ENCODE results near the gene AREG.

AREG gene

GRCh38 chr4:74433043-74433442 is 11.9 kb upstream of the AREG start:
- DNase-seq = no peak

DNA sequence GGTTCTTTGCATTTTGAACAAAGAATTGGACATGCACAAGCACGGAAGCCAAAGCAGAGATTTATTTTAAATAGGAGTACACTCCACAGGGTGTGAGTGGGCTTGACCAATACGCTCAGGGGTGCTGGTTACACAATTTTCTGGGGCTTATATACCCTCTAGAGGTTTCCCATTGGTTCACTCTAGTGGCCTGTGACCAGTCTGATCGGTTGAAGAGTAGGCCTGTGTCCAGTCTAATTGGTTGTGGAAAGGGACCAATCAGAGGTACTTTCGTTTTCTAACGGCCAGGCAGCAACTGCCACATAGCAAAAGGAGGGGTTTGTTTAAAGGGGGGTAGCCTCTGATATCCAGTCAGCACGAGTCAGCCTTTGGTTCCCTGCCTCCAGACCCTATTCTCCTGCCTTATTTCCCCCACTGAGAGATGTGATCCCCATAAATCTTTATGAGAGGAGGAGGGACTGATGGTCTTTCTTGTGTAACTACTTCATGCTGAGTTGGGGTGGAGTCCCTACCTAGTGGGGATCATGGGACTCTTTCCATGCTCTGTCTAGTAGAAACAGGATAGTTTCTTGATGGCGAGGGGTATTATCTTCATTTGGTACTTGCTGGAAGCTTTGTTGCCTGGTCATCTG is 11.3 kb upstream of the AREG start:
- no peak for DNase-seq

- DNase-seq = no peak
Observed at GRCh38 chr4:74435296-74435695, 9.6 kb upstream of the AREG start.

DNA sequence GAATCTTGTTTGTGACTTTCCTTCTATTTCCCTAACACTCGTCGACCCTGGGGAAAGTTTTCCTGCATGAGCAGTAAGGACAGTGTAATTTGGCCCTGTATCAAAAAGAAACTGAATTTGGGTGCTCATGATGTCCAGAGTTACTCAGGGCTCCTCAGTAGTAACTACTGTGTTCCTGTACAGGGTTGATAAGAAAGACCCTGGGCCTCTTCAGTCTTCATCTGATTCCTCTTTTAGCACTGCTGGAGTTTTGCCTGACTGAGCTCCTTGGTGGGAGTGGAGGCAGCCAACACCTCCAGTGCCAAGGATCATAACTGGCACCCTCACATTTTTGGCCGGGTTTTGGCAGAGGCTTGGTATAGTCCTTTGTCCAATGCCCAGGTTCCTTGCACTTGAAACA is 7.1 kb upstream of the AREG start:
- no peak for DNase-seq

DNA sequence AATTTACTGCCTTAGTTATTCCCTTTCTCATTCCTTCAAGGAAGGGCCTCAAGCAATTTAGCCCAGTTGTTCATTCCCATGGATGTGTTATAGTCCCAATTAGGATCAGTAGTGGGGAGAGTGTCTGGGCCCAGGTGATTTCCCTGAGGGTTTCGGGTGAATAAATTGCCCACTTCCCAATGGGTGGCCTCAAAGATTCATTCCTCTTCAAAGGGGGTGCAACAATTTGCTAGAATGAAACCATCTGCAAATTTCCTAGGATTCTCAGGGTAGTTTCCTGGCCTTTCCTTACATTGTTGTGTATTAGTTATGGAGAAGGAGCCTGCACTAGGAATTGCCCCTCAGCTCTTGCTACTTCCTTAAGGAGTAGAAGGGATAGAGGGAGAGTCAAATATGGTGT is 6.3 kb upstream of the AREG start:
- DNase-seq = no peak

DNA sequence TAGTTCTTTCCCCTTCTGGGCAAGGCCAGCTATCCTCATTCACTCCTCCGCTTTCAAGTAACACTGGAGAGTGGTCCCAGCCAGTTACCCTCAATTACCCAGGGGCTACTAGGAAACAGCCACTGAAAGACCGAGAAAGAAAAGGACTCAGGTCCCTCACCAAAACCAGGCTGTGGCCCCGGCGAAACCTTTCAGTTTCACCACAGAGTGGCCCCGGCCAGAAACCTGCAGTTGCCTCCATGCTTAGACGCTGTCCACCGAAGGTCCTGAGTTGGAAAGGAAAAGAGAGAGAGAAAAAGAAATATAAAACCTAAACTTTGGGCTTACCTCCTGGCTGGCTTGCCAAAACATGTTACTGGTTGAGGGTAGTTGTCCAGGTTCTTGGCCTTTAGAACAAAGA is 5.0 kb upstream of the AREG start:
- DNase-seq = no peak

- no peak for DNase-seq
Observed at GRCh38 chr4:74440356-74440755, 4.6 kb upstream of the AREG start.

DNA sequence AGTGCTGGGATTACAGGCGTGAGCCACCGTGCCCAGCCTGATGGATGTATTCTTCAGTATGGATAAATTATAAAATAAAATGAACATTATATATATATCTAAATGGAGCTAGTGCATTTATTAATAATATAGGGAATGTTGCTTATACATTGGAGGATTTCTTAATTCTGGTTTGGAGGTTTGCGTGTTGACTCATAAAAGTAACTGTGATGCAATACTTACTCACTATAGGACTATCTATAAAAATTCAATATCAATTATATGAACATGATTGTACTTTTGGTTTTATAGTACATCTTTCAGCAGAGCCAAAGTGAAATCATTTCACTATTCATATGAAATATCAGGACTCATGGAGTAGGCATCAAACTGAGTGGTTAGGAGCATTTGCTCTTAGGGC is 3.2 kb upstream of the AREG start:
- DNase-seq = no peak

- no peak for DNase-seq
Observed at GRCh38 chr4:74446193-74446868, 1.4 kb downstream of the AREG start.

- no peak for DNase-seq
Observed at GRCh38 chr4:74446896-74447295, 2.0 kb downstream of the AREG start.

DNA sequence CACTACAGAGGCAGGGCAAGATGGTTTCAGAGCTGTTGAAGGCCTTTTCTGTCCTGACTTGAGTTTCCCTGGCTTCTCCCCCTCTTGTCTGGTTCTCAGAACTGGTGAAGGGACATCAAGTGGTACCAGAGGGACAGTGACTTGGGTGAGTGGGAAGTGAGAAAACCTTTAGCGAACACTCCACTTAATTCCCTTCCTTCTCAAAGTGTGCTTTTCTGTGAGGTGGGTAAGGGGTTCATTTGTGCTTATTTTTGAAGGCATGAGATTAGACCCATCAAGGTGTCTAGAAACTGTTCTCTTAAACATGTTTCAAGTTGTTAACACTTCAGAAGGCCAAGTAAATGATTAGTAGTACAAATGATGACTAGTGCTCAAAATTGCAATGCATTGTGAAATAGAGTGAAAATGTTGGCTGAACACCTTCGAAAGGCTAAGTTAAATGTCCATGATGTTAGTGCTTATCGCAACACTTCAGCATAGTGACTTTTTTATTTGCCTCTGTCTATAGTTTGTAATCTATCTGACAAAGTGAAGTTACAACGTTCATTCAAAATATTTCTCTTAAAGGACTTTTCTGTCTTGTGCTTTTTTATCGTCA is 2.8 kb downstream of the AREG start:
- no peak for DNase-seq

- DNase-seq = no peak
Observed at GRCh38 chr4:74449571-74450297, 4.8 kb downstream of the AREG start.

- DNase-seq = no peak
Observed at GRCh38 chr4:74450298-74450683, 5.4 kb downstream of the AREG start.

DNA sequence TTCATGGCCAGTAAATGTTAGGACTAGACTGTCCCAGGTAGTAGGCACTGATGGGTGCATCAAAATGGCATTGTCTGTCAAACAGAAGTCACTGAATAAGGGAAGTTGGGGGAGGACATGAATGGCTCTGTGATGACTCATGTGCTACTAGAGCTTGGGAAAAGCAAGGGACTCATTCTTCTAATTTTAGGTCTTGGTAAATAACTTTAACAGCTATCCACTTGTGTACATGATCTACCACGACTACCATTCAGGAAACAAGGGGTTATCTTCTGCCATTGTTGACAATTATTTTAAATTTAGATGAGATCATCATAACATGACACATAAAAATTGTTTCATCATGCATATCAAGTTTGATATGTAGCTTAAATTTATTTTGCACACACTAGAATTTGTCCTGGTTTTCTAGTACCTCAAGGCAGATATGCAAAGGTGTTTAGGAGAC is 6.3 kb downstream of the AREG start:
- DNase-seq = no peak

- DNase-seq = no peak
Observed at GRCh38 chr4:74453037-74453635, 8.2 kb downstream of the AREG start.

DNA sequence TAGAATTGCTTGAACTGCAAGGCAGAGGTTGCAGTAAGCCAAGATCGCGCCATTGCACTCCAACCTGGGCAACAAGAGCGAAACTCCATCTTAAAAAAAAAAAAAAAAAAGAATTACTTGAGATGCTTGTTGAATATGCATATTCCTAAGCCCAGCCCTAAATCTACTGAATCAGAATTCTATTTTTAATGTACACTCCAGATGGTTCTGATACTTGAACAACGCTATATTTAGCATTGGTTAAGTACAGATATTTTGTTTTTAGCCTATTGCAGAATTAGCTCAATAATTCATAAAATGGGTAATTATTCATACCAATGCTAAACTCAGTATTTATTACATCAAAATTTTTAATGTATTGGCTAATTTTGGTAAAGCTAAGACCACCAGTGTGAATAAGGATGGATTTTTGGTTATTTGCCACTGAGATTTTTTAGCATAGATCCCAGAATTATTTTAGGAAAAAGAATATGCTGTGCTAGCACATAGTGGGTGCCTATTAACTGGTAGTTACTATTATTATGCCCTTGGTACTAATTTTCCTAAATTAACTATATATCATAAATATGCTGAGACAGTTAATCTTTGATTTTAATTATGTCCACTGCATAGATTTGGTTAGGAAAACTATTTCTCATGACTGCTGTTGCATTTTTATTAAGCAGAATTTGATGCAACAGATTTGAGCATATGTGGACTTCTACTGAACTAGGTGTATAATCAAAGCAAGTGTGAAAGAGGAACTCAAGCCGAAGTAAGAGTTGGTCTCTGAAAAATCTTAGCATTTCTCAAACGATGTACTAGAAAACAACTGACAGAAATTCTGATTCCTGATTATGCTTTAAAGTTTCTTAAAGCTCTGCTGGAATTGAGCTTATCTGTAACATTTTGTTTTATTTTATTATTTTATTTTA is 9.2 kb downstream of the AREG start:
- no peak for DNase-seq

DNA sequence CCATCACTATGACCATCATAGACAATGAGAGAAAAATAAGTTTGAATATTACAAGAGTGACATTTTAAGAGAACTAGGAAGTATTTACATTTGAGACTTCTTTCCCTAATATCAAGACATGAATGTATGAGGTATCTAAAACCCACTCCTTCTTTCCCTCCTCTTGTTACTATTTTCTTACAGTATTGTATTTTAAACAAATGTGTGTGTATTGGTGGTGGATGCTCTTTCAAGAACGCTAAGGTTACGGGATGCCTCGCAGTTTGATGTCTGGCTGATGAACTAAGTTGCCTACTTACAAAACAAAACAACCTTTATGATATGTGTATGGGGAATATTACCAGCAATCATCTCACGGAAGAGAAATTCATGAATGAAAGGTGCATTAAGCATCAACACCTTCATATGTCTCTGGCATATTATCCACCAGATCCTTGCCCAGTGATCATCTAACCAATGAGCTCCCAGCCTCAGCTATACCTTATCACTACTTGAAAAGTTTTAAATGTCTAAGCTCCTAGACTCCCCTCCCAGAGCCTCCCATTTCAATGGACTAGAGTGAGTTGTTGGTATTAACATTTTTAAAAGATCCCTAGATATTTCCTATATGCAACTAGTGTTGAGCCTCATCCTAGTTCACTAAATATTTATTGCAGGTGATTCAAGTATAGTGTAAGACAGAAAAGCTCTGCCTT is 10.6 kb downstream of the AREG start:
- DNase-seq = no peak

DNA sequence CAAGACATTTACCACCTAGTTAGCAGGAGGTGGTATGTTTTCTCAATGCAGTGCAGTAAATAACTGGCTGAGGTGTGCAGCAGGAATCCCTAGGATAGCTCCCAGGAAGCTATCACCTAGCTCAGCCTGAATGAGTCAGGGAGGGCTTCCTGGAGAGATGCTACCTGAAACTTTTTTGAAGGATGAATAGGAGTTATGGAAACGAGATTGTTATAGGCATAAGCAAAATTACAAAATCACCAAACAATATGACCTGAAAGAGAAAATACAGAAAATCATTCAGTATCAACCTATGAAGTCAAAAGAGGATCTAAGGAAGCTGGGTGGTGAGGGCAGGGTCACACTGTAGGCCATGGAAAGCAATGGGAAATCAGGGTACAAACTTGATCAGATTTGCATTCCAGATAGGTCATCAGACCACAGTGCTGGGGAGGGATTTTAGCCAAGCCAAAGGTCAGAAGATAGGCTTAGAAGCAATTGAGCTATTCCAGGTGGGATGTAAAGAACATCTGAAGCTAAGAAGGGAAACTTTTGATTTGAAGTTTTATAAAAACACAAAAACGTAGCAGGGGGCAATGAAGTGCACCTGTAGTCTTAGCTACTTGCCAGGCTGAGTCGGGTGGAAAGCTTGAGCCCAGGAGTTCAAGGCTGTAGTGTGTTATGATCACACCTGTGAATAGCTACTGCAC is 11.3 kb downstream of the AREG start:
- DNase-seq = no peak

DNA sequence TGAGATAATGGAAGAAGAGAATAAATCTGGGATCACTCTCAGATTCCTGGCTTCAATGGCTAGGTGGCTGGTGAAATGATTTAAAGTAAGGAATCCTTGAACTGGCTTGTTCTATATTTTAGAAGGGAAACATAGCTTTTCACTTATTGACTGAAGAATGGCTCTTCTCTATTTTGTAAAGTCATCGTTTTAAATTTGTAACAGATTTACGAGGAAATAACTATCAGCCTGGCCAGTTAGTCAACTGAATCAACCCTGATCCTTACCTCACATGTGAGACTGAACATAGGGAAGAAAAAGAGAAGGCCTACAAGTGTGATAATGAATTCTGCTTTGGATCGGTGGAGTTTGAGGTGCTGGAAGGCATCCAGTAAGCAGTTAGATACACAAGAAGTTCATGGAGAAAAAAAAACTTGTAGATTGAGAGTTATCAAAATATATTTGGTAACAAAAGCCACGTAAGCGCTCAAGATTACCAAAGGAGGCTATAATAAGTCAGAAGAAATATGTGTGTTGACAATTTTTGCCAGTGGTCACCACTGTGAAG is 12.0 kb downstream of the AREG start:
- DNase-seq = no peak

DNA sequence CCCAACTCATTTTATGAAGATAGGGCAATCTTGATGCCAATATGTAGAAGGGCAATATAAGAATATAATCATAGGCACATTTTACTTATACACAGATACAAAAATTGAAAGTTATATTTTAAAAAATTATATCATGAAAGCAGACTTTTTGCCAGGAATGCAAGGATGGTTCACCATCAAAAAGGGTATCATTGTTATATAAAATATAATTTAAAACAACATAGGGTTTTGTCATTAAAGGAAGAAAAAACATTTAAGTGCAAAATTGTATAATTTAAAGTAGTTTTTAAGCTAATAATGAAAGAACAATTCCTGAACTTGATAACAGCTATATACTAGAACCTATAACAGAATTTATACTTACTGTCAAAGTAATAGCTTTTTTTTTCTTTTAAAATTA is 15.9 kb downstream of the AREG start:
- no peak for DNase-seq

DNA sequence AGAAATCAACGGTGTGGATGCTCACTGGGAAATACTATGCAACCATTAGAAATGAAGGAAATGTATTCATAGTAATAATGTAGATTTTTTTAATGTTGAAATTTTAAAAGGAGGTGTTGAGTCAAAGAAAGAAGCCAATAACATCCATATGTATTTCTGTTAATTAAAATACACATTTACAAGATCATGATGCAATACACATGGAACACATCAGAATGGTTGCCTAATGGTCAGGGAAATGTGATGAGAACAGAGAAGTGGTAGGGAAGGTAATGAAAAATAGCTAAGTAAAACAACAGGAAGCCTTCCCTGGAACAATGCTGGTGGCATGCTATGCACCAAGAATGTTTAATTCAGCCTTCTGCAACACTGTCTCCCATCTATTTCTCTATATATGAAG is 18.2 kb downstream of the AREG start:
- DNase-seq = no peak

Data from activated gamma-delta T cell (primary cell).